ELR (cell line): Measurements from ENCODE around the gene PRAMEF5.
"Not testable (repeated sequence)": the region's sequence is repeated elsewhere in the genome, so short reads cannot be mapped to it uniquely, and the experiment has no call there.

Source experiments
- DNase-seq: peaks from one replicate; pipeline ENCODE4 v3.0.0-alpha.2; 2015; ENCODE audit warnings: low read depth

Gene PRAMEF5

DNA sequence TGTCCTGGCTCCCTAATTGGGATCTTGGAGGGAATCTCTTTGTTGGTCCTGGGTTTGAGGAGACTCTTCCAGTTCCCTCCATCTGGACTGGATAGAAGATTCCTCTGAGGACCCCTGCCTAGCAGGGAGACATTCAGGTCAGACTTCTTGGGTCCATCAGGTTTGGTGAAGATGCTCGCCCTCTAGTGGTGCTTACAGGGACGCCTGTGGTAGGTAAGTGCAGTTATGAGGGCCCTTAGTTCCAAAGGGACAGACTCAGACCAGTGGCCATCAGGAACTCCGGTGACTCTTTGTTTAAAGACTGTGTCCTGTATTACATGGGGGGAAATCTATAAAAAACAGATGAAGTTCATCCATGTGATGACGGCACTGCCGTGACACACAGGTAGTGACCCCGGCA lies 23.0 kb downstream of the PRAMEF5 start:
- not testable (repeated sequence) for DNase-seq

DNA sequence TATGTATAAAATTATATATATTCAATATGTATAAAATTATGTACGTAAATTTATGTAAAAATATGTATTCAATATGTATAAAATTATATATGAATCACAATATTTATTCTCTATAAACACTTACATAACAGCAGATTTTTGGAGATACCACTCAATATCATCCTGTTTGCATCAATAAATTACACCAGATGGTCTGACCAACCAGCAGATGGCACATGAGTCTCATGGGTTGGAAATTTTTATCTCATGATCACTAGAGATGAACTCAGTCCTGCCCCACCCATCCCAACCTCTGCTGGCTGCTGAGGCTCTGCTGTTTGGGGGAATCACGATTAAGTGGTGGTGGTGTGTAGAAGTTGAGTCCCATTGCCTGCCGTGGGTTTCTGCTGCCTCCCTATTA lies 25.6 kb downstream of the PRAMEF5 start:
- not testable (repeated sequence) for DNase-seq

GRCh38 chr1:13285037-13285436 lies 31.0 kb downstream of the PRAMEF5 start, which contains the start of gene PRAMEF8:
Gene PRAMEF8 (minus strand): TSS chr1:13285137. CDS start chr1:13284091, 1,046 bp downstream.
- DNase-seq, result not testable (repeated sequence)

DNA sequence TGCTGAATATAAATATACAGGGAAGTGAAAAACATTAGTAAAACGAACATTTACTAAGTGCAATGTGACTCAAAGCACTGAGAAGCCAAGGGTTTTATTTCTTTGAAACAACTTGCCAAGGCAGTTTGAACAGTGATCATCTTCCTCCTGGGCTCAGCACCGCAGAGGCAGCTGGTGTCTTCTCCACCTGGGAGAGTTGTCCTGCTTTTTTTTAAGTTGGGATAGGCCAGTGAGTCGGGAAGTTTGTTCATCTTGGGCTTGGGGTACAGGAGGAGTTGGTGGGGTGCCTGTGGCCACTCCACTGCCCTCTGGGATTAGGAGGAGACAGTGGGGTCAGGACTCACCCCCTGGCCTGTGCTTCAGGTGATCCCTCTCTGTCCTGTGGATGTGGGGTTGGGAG lies 35.0 kb downstream of the PRAMEF5 start:
- not testable (repeated sequence) for DNase-seq

- not testable (repeated sequence) for DNase-seq
These were observed 43.4 kb downstream of the PRAMEF5 start for GRCh38 chr1:13297216-13297931.

- not testable (repeated sequence) for DNase-seq
These were observed 44.7 kb downstream of the PRAMEF5 start for GRCh38 chr1:13298699-13299098.

DNA sequence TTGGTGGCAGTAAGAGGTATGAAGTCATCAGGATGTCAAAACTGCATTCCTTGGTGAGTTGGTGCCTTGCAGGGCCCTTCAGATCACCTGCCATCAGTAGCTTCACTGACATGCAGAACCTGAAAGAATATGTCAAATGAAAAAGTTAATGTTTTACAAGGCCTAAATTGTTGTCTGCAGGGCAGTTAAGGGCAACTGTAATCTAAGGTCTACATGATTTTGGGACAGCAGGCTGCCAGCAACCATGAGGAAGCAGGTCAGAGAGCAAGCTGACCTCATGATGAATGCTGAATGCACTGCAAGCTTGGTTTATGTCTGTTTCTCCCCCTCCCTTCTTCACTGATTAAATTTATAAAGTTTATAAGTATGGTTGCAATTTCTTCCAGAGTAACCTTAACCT lies 48.2 kb downstream of the PRAMEF5 start:
- not testable (repeated sequence) for DNase-seq

- DNase-seq, result not testable (repeated sequence)
These were observed 49.2 kb downstream of the PRAMEF5 start, which contains the start of gene PRAMEF33 for GRCh38 chr1:13303239-13303638. Gene PRAMEF33 (plus strand): TSS chr1:13303539. CDS start chr1:13305955, 2,416 bp downstream.
